ENCODE data around the gene SHB. TPM values are rescaled to one million over a fixed set of nuclear protein-coding genes. Genes with fewer than 3 reads are reported as not detected.

SHB gene
- polyA plus RNA-seq, 1 donor (not counting 4 experiments of a cell fraction or from before 2014, with no cell fraction given), result 10.9 TPM

GRCh38 chr9:37944266-37944650 lies 124.8 kb downstream of the SHB start:
- Histone ChIP-seq H3K9me3 (ENCODE audit: control insufficient read depth, low read depth, low read length) (no peaks in the 10 kb centered on the region), H3K4me1 (ENCODE audit: control insufficient read depth, extremely low read depth, insufficient read depth, low read length) (peaks cover 35% of the 10 kb centered on the region), H3K4me2 (ENCODE audit: control insufficient read depth, extremely low read depth, insufficient read depth, low read depth, low read length) (peak overlapping the region; percentile 55), H3K4me3 (ENCODE audit: control insufficient read depth in 2 of 3, extremely low read depth in 1 of 3, insufficient read depth in 2 of 3, low read depth in 1 of 3, low read length in 3 of 3) (no peak overlapping the region), H3K36me3 (ENCODE audit: control insufficient read depth in 2 of 2, extremely low read depth in 1 of 2, insufficient read depth in 2 of 2, low read length in 2 of 2) (peaks cover 46 to 47% of the 10 kb centered on the region in 2 experiments), H4K20me1 (ENCODE audit: control insufficient read depth, extremely low read depth, insufficient read depth, low read length) (no peaks in the 10 kb centered on the region), H3K9ac (ENCODE audit: control insufficient read depth, extremely low read depth, insufficient read depth, low read length) (peak overlapping the region; percentile 11), H2AFZ (ENCODE audit: control insufficient read depth, low read length) (no peak overlapping the region), H3K9me1 (ENCODE audit: control insufficient read depth, extremely low read depth, insufficient read depth, low read length) (peaks cover 8% of the 10 kb centered on the region), H3K27me3 (ENCODE audit: control insufficient read depth, extremely low read depth, insufficient read depth, low read length) (no peaks in the 10 kb centered on the region), H3K27ac (ENCODE audit: control insufficient read depth, insufficient read depth, low read length) (peak overlapping the region; percentile 61), H3K79me2 (ENCODE audit: control insufficient read depth, insufficient read depth, low read length) (peaks cover 3% of the 10 kb centered on the region)
- dilution Hi-C loops (cut with MboI; ENCODE audit: extremely low pct_ligation_motif_present, low sequenced_read_pairs), result no loop called here
- FAIRE-seq, result no peak
- TF ChIP-seq EZH2 (IDR thresholded peaks at IDR 0.05; ENCODE audit: low read length) (no peak), CTCF (optimal IDR thresholded peaks at IDR 0.05 in 1 of 3, IDR thresholded peaks at IDR 0.05 in 1 of 3, conservative IDR thresholded peaks at IDR 0.05 in 1 of 3; ENCODE audit: extremely low read depth in 1 of 3, insufficient read depth in 2 of 3, low read length in 3 of 3) (no peak)
- no peak for DNase-seq (ENCODE audit: low read depth, low spot score)

GRCh38 chr9:37943345-37944265 lies 125.4 kb downstream of the SHB start:
- DNase-seq (ENCODE audit: low read depth, low spot score), result no peak
- Histone ChIP-seq H3K9ac (ENCODE audit: control insufficient read depth, extremely low read depth, insufficient read depth, low read length) (peak overlapping the region; percentile 11), H3K9me3 (ENCODE audit: control insufficient read depth, low read depth, low read length) (no peaks in the 10 kb centered on the region), H3K9me1 (ENCODE audit: control insufficient read depth, extremely low read depth, insufficient read depth, low read length) (peaks cover 11% of the 10 kb centered on the region), H3K27ac (ENCODE audit: control insufficient read depth, insufficient read depth, low read length) (peak overlapping the region; percentile 63), H3K27me3 (ENCODE audit: control insufficient read depth, extremely low read depth, insufficient read depth, low read length) (no peaks in the 10 kb centered on the region), H3K4me3 (ENCODE audit: control insufficient read depth in 2 of 3, extremely low read depth in 1 of 3, insufficient read depth in 2 of 3, low read depth in 1 of 3, low read length in 3 of 3) (peak overlapping the region in 1 of 3 experiments; percentile 5), H3K36me3 (ENCODE audit: control insufficient read depth in 2 of 2, extremely low read depth in 1 of 2, insufficient read depth in 2 of 2, low read length in 2 of 2) (peaks cover 48 to 52% of the 10 kb centered on the region in 2 experiments), H3K4me1 (ENCODE audit: control insufficient read depth, extremely low read depth, insufficient read depth, low read length) (peaks cover 41% of the 10 kb centered on the region), H3K79me2 (ENCODE audit: control insufficient read depth, insufficient read depth, low read length) (peaks cover 3% of the 10 kb centered on the region), H3K4me2 (ENCODE audit: control insufficient read depth, extremely low read depth, insufficient read depth, low read depth, low read length) (peak overlapping the region; percentile 55), H4K20me1 (ENCODE audit: control insufficient read depth, extremely low read depth, insufficient read depth, low read length) (no peaks in the 10 kb centered on the region), H2AFZ (ENCODE audit: control insufficient read depth, low read length) (no peak overlapping the region)
- TF ChIP-seq CTCF (optimal IDR thresholded peaks at IDR 0.05 in 1 of 3, IDR thresholded peaks at IDR 0.05 in 1 of 3, conservative IDR thresholded peaks at IDR 0.05 in 1 of 3; ENCODE audit: extremely low read depth in 1 of 3, insufficient read depth in 2 of 3, low read length in 3 of 3) (no peak), EZH2 (IDR thresholded peaks at IDR 0.05; ENCODE audit: low read length) (no peak)
- FAIRE-seq, result peak; percentile 97
- dilution Hi-C loops (cut with MboI; ENCODE audit: extremely low pct_ligation_motif_present, low sequenced_read_pairs), result no loop called here
